Prostate gland (tissue), 2 donors: Measurements from ENCODE around the gene UBE2D2. TPM values are rescaled to one million over a fixed set of nuclear protein-coding genes. Genes with fewer than 3 reads are reported as not detected.

Experiments
- DNase-seq: peaks from one replicate; pipeline ENCODE4 v3.0.0-alpha.2; 2019; ENCODE audit warnings: low spot score
- H3K27ac ChIP-seq, 2 donors: fragments of 200-600 bp; sonication (generic); 2 replicates each; pipeline ENCODE4 v1.5.1; 2017 to 2019
- H3K27me3 ChIP-seq: fragments of 200-600 bp; sonication (generic); replicated peaks from 2 replicates; pipeline ENCODE4 v1.5.1; 2019; ENCODE audit not compliant: insufficient read depth
- H3K36me3 ChIP-seq, 2 donors: fragments of 200-600 bp; sonication (generic); 1 replicate in 1 of 2; 2 replicates in 1 of 2; pipeline versions ENCODE4 v1.5.1 to v1.8.1; 2017 to 2019
- H3K4me1 ChIP-seq: fragments of 200-600 bp; sonication (generic); replicated peaks from 2 replicates; pipeline ENCODE4 v1.5.1; 2019
- H3K4me3 ChIP-seq, 2 donors: fragments of 200-600 bp; sonication (generic); 2 replicates each; pipeline ENCODE4 v1.5.1; 2017 to 2019
- H3K9me3 ChIP-seq: fragments of 200-600 bp; sonication (generic); 2 replicates; pipeline ENCODE4 v1.5.1; 2017
- CTCF ChIP-seq, 4 experiments: fragments of 200-600 bp in 2 of 4; fragments of 450-650 bp in 2 of 4; sonication (generic) in 2 of 4; IDR thresholded peaks; 1 replicate in 3 of 4; 2 replicates in 1 of 4; pipeline ENCODE4 v1.5.1; 2016 to 2019; ENCODE audit warnings: antibody characterized with exemption in 4 of 4, mild to moderate bottlenecking in 2 of 4, moderate library complexity in 2 of 4
- POLR2A ChIP-seq: fragments of 450-650 bp; IDR thresholded peaks from one replicate; pipeline ENCODE4 v1.6.1; 2016; ENCODE audit warnings: antibody characterized with exemption, mild to moderate bottlenecking
- POLR2AphosphoS5 ChIP-seq: sonication (generic); formaldehyde crosslinking; IDR thresholded peaks from one replicate; pipeline ENCODE4 v1.6.1; 2017; ENCODE audit warnings: antibody characterized with exemption
- WGBS: methylation state at CpG from one replicate; pipeline ENCODE4 v1.1.5; 2018; 5-methylcytosine and 5-hydroxymethylcytosine counted together
- intact Hi-C: fragments of 100-400 bp; cut with DNase I; formaldehyde crosslinking; loops from one replicate; pipeline ENCODE4 v1.14.2; 2022
- total RNA-seq, 2 donors: library from RNA; depleted of rRNA; stranded (reverse); fragments of >200 nt; gene quantifications; one replicate each; pipeline ENCODE4 v1.1.0, GENCODE V29; 2016

Gene UBE2D2
- total RNA-seq, 2 donors from 2014 or later: 90.3 to 96.3 TPM

GRCh38 chr5:139668064-139668880 lies 107.1 kb downstream of the UBE2D2 start:
- TF ChIP-seq POLR2AphosphoS5 (peak; percentile 32), POLR2A (no peak), CTCF (IDR thresholded peaks at IDR 0.05) (peak in 2 of 4 experiments; percentile 2 to 10)

GRCh38 chr5:139668924-139669661 lies 108.0 kb downstream of the UBE2D2 start:
- 88% methylated on average over 18 of the region's 18 CpGs for WGBS
- H3K9me3 ChIP-seq: no peaks in the 10 kb centered on the region
- TF ChIP-seq POLR2A: no peak
- no peak for TF ChIP-seq CTCF (IDR thresholded peaks at IDR 0.05)
- no peaks in the 10 kb centered on the region for H3K36me3 ChIP-seq
- H3K27ac ChIP-seq: peak overlapping the region; percentile 85 to 93
- peak overlapping the region in 1 of 2 donors; percentile 40 for H3K4me3 ChIP-seq
- intact Hi-C loops: no loop called here
- peaks cover 14% of the 10 kb centered on the region for H3K4me1 ChIP-seq
- no peaks in the 10 kb centered on the region for H3K27me3 ChIP-seq
- no peak for DNase-seq

More at GRCh38 chr5:139668064-139668880, 107.1 kb downstream of the UBE2D2 start:
- no peaks in the 10 kb centered on the region for H3K36me3 ChIP-seq
- peak overlapping the region; percentile 40 to 43 for H3K4me3 ChIP-seq
- intact Hi-C loops: no loop called here
- 4% methylated on average over 55 of the region's 55 CpGs for WGBS
- peaks cover 14% of the 10 kb centered on the region for H3K4me1 ChIP-seq
- peak overlapping the region; percentile 85 to 93 for H3K27ac ChIP-seq
- H3K9me3 ChIP-seq: no peaks in the 10 kb centered on the region
- no peaks in the 10 kb centered on the region for H3K27me3 ChIP-seq
- no peak for DNase-seq

DNA sequence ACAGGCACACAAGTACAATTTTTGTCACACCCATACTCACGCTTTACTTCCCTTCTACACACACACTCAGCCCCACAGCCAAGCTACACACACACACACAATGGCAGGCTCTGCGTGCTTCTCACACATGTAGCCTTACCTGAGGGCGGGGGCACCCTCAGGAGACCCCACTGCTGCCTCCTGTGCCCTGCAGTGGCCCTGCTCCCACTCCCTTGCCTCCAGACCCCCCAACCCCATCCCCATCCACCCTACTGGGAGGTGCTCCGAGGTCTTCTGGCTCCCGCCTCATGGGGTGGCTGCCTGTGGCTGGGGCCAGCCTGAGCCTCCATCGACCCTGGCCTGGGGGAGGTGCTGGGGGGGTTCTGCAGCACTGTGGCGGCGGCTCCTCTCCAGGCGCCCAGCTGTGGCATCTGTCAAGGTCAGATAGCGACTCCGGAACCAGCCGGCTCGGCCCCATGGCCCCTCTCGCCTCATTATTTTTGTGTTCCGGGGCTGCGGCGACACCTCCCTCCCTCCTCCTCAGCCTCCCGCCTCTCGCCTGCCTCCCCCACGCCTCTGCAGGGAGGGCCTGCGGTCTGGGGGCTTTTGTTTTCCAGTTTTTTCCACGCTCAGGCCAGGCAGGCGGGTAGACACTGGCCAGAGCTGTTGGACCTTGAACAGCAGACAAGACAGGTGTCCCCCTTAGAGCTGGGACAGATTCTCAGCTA lies 108.7 kb downstream of the UBE2D2 start:
- Histone ChIP-seq H3K4me3 (no peak overlapping the region), H3K4me1 (peaks cover 14% of the 10 kb centered on the region), H3K27ac (no peak overlapping the region), H3K9me3 (no peaks in the 10 kb centered on the region), H3K36me3 (no peaks in the 10 kb centered on the region), H3K27me3 (no peaks in the 10 kb centered on the region)
- no peak for DNase-seq
- intact Hi-C loops: no loop called here
- TF ChIP-seq CTCF (IDR thresholded peaks at IDR 0.05) (no peak), POLR2A (no peak), POLR2AphosphoS5 (no peak)
- WGBS: 75% methylated on average over 22 of the region's 23 CpGs

GRCh38 chr5:139670369-139671095 lies 109.4 kb downstream of the UBE2D2 start:
- H3K9me3 ChIP-seq: no peaks in the 10 kb centered on the region
- WGBS: 84% methylated on average over 16 of the region's 16 CpGs
- no peak for TF ChIP-seq POLR2AphosphoS5
- peak in 1 of 4 experiments; percentile 10 for TF ChIP-seq CTCF (IDR thresholded peaks at IDR 0.05)
- intact Hi-C loops: no loop called here
- H3K27ac ChIP-seq: peak overlapping the region in 1 of 2 donors; percentile 33
- no peak overlapping the region for H3K4me3 ChIP-seq
- H3K36me3 ChIP-seq: no peaks in the 10 kb centered on the region
- no peak for DNase-seq
- H3K4me1 ChIP-seq: peaks cover 14% of the 10 kb centered on the region
- no peaks in the 10 kb centered on the region for H3K27me3 ChIP-seq
